Heart left ventricle (tissue), 16 donors: ENCODE measurements around the gene PIP5K1B. TPM values are rescaled to one million over a fixed set of nuclear protein-coding genes. Genes with fewer than 3 reads are reported as not detected.
A peak's percentile ranks its signal among the peaks of the same experiment; 100 is the strongest.

Experiments used
- ATAC-seq, 4 donors: fragments of 200-7000 bp; cut with Tn5 transposase; one replicate each; pipeline ENCODE4 v1.9.1; 2020 to 2022; ENCODE audit warnings: moderate library complexity in 4 of 4, mild to moderate bottlenecking in 3 of 4, moderate number of reproducible peaks in 1 of 4
- DNase-seq, 5 donors: peaks; one replicate each; pipeline ENCODE4 v3.0.0-alpha.2; 2020
- H3K27ac ChIP-seq, 12 donors: fragments of 200-600 bp; sonication (generic) in 4 of 12; one replicate each; pipeline versions ENCODE4 v1.5.0 to v1.8.0; 2016 to 2022; ENCODE audit warnings: mild to moderate bottlenecking in 2 of 12
- H3K27me3 ChIP-seq, 9 donors: fragments of 200-600 bp; sonication (generic) in 2 of 9; one replicate each; pipeline versions ENCODE4 v1.5.1 to v1.8.0; 2016 to 2022; ENCODE audit warnings: mild to moderate bottlenecking in 3 of 9
- H3K36me3 ChIP-seq, 9 donors: fragments of 200-600 bp; sonication (generic) in 2 of 9; one replicate each; pipeline versions ENCODE4 v1.5.0 to v1.8.0; 2018 to 2022; ENCODE audit warnings: mild to moderate bottlenecking in 2 of 9
- H3K4me1 ChIP-seq, 12 donors: fragments of 200-600 bp; sonication (generic) in 4 of 12; one replicate each; pipeline versions ENCODE4 v1.5.0 to v1.8.0; 2016 to 2022; ENCODE audit warnings: mild to moderate bottlenecking in 3 of 12
- H3K4me3 ChIP-seq, 12 donors: fragments of 200-600 bp; sonication (generic) in 4 of 12; one replicate each; pipeline versions ENCODE4 v1.5.0 to v1.8.0; 2017 to 2022; ENCODE audit warnings: mild to moderate bottlenecking in 9 of 12, moderate library complexity in 4 of 12
- H3K9me3 ChIP-seq, 12 donors: fragments of 200-600 bp; sonication (generic) in 4 of 12; one replicate each; pipeline versions ENCODE4 v1.5.0 to v1.8.0; 2016 to 2022; ENCODE audit warnings: mild to moderate bottlenecking in 1 of 12
- POLR2A ChIP-seq, 2 donors: fragments of 450-650 bp; IDR thresholded peaks; one replicate each; pipeline ENCODE4 v1.6.1; 2017; ENCODE audit warnings: antibody characterized with exemption in 2 of 2, mild to moderate bottlenecking in 2 of 2, moderate library complexity in 2 of 2
- WGBS, 4 donors: extraction: QIAGEN DNeasy Blood & Tissue Kit in 2 of 4; methylation state at CpG; one replicate each; pipeline versions ENCODE4 v1.1.5 to v1.1.7; 2013 to 2018; 5-methylcytosine and 5-hydroxymethylcytosine counted together
- intact Hi-C, 10 donors: fragments of 100-400 bp; cut with DNase I; formaldehyde crosslinking; loops; one replicate each; pipeline versions ENCODE4 v1.11.1 to v1.14.2; 2022
- polyA plus RNA-seq, 2 donors: library from polyadenylated mRNA; stranded (reverse); fragments of 200-250 nt; gene quantifications; one replicate each; pipeline ENCODE4 v1.2.3, GENCODE V29; 2013
- total RNA-seq, 9 donors: library from RNA; depleted of rRNA in 2 of 9; stranded (reverse); fragments of >200 nt in 2 of 9; fragmentation: NEBNext Ultra II Directional in 3 of 9; extraction: Animal tissue kit (Norgen Biotek cat#: 25700) in 3 of 9; gene quantifications; one replicate each; pipeline versions ENCODE4 v1.1.0 to v1.2.4, GENCODE V29; 2016 to 2023
- TF ChIP-seq, protein P1 (sequence below), 12 donors: fragments of 200-600 bp; sonication (generic) in 4 of 12; IDR thresholded peaks; one replicate each; pipeline versions ENCODE4 v1.5.0 to v1.8.0; 2018 to 2022; ENCODE audit warnings: antibody characterized with exemption in 12 of 12, mild to moderate bottlenecking in 5 of 12
- donor health status: ischemic (EF 13 %, LVEDD 7.1; RV severe dilation, severe dysfunction).
- donor health status: healthy with polysubstance abuse.
- donor health status: DM: no; HTN: yes; CAD: no.
- donor health status: DM: no; HTN: no; CAD: no.
- donor health status: ischemic (EF 25% LVEDD 6.9; RV normal size, moderate dysfunction).
- donor health status: ischemic (EF 25% LVEDD 5.7; RV mildly dilated, moderate dysfunction).
- donor health status: healthy.
- donor health status: DM: yes; HTN: yes; CAD: no.
- donor health status: ischemic (EF 35%, LVEDD 5.7; RV mildly dilated, moderate dysfunction).
- donor health status: nonischemic (EF 11% LVEDD 7.7; RV severe dilation, severe dysfunction).
- donor health status: DM: yes; HTN: yes; CAD: no.
- donor health status: PGD.
- donor health status: ischemic (EF 29% LVEDD 5.4; RV normal size, mild dysfunction).
- donor health status: nonischemic (EF 23%, LVEDD 6.1; RV moderate dilation, normal function).

Gene PIP5K1B
- total and polyA plus RNA-seq, 11 donors, result 8.6 to 68.0 (median 47.5) TPM

DNA sequence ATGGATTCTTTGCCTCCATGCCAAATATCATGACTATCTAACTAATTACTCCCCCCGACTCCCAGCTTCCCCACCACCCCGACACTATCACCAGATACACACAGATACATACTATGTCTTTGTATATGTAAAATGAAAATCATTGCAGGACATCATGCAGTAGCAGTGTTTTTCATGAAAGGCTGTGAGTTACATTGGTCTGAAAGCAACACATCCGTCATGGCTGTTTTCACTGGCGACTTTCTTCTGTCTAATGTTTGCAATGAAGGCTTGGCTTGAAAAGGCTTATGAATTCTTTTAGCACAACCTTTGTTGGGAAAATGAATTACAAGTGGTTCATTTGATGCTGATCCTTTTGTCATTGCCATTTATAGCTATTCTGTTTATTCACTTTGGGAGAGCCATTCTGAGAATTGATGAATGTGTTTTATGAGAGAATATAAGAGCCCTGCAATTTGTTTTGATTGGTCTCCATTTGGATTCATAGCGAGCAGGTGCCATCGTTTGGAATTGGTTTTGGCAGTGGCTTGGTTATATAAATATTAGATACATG, 103.4 kb downstream of the PIP5K1B start:
- no peak for TF ChIP-seq POLR2A (IDR thresholded peaks at IDR 0.05)
- TF ChIP-seq, protein P1, sequence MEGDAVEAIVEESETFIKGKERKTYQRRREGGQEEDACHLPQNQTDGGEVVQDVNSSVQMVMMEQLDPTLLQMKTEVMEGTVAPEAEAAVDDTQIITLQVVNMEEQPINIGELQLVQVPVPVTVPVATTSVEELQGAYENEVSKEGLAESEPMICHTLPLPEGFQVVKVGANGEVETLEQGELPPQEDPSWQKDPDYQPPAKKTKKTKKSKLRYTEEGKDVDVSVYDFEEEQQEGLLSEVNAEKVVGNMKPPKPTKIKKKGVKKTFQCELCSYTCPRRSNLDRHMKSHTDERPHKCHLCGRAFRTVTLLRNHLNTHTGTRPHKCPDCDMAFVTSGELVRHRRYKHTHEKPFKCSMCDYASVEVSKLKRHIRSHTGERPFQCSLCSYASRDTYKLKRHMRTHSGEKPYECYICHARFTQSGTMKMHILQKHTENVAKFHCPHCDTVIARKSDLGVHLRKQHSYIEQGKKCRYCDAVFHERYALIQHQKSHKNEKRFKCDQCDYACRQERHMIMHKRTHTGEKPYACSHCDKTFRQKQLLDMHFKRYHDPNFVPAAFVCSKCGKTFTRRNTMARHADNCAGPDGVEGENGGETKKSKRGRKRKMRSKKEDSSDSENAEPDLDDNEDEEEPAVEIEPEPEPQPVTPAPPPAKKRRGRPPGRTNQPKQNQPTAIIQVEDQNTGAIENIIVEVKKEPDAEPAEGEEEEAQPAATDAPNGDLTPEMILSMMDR (IDR thresholded peaks at IDR 0.05), result no peak
- ATAC-seq, result no peak
- 72 to 76% (median 74%) methylated on average over 6 of the region's 6 CpGs for WGBS, 4 donors
- H3K27me3 ChIP-seq, result no peaks in the 10 kb centered on the region
- H3K4me1 ChIP-seq, result peaks cover 0 to 68% (median 24%) of the 10 kb centered on the region in 12 donors
- no peak overlapping the region for H3K4me3 ChIP-seq
- no peaks in the 10 kb centered on the region for H3K36me3 ChIP-seq
- H3K27ac ChIP-seq, result peak overlapping the region in 2 of 12 donors; percentile 3 to 21
- no peak for DNase-seq
- intact Hi-C loops, result loop anchor here in 1 of 10 donors (5.0 kb wide), 1 partner anchor 54 kb away; no protein-coding TSS in a partner anchor
- no peaks in the 10 kb centered on the region for H3K9me3 ChIP-seq

DNA sequence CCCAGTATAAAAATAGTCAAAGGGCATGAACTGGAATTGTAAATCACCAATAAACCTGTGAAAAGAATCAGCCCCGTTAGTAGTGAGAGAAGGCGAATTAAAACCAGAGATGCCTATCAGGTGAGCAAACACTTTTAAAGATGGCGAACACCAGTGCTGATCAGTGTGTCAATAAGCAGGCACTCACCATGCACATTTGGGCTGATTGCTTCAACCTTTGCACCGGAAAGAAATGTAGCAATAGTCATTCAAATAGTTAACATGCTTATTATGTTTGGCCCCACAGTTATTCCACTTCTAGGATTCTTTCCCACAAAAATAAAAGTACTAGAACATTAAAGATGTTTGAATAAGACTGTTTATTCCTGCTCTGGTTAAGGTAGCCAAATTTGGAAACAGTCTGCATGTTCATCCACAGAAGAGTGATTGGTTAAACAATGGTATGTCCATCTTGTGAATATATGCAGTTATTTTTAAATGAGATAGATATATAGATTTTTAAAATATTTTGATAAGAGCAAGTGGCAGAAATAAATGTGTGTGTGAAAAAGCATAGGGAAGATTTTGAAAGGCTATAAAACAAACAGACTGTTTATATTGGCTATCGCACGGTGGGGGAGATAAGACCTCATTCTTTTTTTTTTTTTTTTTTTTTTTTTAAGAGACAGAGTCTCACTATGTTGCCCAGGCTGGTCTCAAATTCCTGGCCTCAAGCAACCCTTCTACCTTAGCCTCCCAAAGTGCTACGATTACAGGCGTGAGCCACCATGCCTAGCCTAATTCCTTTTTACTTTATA, 112.2 kb downstream of the PIP5K1B start:
- Histone ChIP-seq H3K9me3 (no peaks in the 10 kb centered on the region), H3K4me1 (peaks cover 0 to 12% (median 1%) of the 10 kb centered on the region in 12 donors), H3K27ac (no peak overlapping the region), H3K27me3 (no peaks in the 10 kb centered on the region), H3K4me3 (no peak overlapping the region), H3K36me3 (no peaks in the 10 kb centered on the region)
- WGBS, 4 donors, result 67 to 75% (median 72%) methylated on average over 8 of the region's 8 CpGs
- DNase-seq (no peak), ATAC-seq (no peak)
- intact Hi-C loops, result no loop called here
- no peak for TF ChIP-seq POLR2A (IDR thresholded peaks at IDR 0.05)
- TF ChIP-seq, protein P1 (IDR thresholded peaks at IDR 0.05), result no peak

DNA sequence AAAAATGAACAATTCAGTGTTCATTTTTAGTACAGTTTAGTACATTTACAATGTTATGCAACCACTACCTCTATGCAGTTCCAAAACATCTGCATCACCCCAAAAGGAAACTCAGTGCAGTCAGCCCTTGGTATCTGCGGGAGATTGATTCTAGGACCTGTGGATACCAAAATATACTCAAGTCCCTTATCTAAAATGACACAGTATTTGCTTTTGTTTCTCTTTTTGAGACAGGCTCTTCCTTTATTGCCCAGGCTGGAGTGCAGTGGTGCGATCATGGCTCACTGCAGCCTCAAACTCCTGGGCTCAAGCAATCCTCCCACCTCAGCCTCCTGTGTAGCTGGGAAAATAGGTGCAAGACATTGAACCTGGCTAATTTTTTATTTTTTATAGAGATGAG, 114.0 kb downstream of the PIP5K1B start:
- intact Hi-C loops, result no loop called here
- H3K27me3 ChIP-seq, result no peaks in the 10 kb centered on the region
- WGBS, 4 donors, result 74 to 97% (median 84%) methylated on average over 2 of the region's 2 CpGs
- H3K27ac ChIP-seq, result no peak overlapping the region
- no peaks in the 10 kb centered on the region for H3K9me3 ChIP-seq
- ATAC-seq (no peak), DNase-seq (no peak)
- H3K4me1 ChIP-seq, result peaks cover 0 to 12% (median 7%) of the 10 kb centered on the region in 12 donors
- no peak overlapping the region for H3K4me3 ChIP-seq
- no peaks in the 10 kb centered on the region for H3K36me3 ChIP-seq
- TF ChIP-seq, protein P1 (IDR thresholded peaks at IDR 0.05), result no peak
- no peak for TF ChIP-seq POLR2A (IDR thresholded peaks at IDR 0.05)

- H3K27me3 ChIP-seq, result no peaks in the 10 kb centered on the region
- no peaks in the 10 kb centered on the region for H3K9me3 ChIP-seq
- H3K4me3 ChIP-seq, result no peak overlapping the region
- TF ChIP-seq, protein P1 (IDR thresholded peaks at IDR 0.05), result no peak
- TF ChIP-seq POLR2A (IDR thresholded peaks at IDR 0.05), result no peak
- no peaks in the 10 kb centered on the region for H3K36me3 ChIP-seq
- DNase-seq (no peak), ATAC-seq (no peak)
- intact Hi-C loops, result loop anchor here in 2 of 10 donors (5.0 to 10.0 kb wide), 2 partner anchors 35 to 77 kb away; no protein-coding TSS in a partner anchor
- H3K4me1 ChIP-seq, result peaks cover 0 to 27% (median 8%) of the 10 kb centered on the region in 12 donors
- WGBS, 4 donors, result 79 to 89% (median 82%) methylated on average over 2 of the region's 2 CpGs
- H3K27ac ChIP-seq, result no peak overlapping the region
These were observed 116.9 kb downstream of the PIP5K1B start for GRCh38 chr9:68821911-68822310.
